Kasumi-1 (cell line): ENCODE results near the gene HHAT.
A peak's percentile ranks its signal among the peaks of the same experiment; 100 is the strongest.

Experiments used
- DNase-seq, 2 experiments: peaks; one replicate each; lab custom pipeline; 2025; lab: John Stamatoyannopoulos, UW

Gene HHAT

GRCh38 chr1:210328746-210329503 lies at the start of gene HHAT:
TSS of gene HHAT (plus strand) at chr1:210328902. CDS start at chr1:210348976, 20,074 bp downstream.
- DNase-seq = peak; percentile 69 to 71

- DNase-seq = no peak
These were observed 48.5 kb upstream of the HHAT start for GRCh38 chr1:210280221-210280620.

- DNase-seq = no peak
These were observed 40.6 kb upstream of the HHAT start for GRCh38 chr1:210288116-210288515.

- no peak for DNase-seq
These were observed 39.5 kb upstream of the HHAT start for GRCh38 chr1:210289248-210289647.

- no peak for DNase-seq
These were observed 37.5 kb upstream of the HHAT start for GRCh38 chr1:210291081-210291764.

- no peak for DNase-seq
These were observed 36.9 kb upstream of the HHAT start for GRCh38 chr1:210291786-210292230.

GRCh38 chr1:210292231-210292871 lies 36.4 kb upstream of the HHAT start:
- no peak for DNase-seq

GRCh38 chr1:210293171-210293607 lies 35.5 kb upstream of the HHAT start:
- DNase-seq = no peak

GRCh38 chr1:210294999-210295745 lies 33.5 kb upstream of the HHAT start:
- DNase-seq = no peak

GRCh38 chr1:210296682-210297081 lies 32.0 kb upstream of the HHAT start:
- DNase-seq = no peak

GRCh38 chr1:210298296-210298695 lies 30.4 kb upstream of the HHAT start:
- DNase-seq = no peak

GRCh38 chr1:210298936-210299335 lies 29.8 kb upstream of the HHAT start:
- no peak for DNase-seq

GRCh38 chr1:210299501-210299900 lies 29.2 kb upstream of the HHAT start:
- DNase-seq = no peak

- no peak for DNase-seq
These were observed 27.6 kb upstream of the HHAT start for GRCh38 chr1:210300923-210301614.

GRCh38 chr1:210301615-210302000 lies 27.1 kb upstream of the HHAT start:
- DNase-seq = no peak

GRCh38 chr1:210302501-210302900 lies 26.2 kb upstream of the HHAT start:
- no peak for DNase-seq

- DNase-seq = no peak
These were observed 25.3 kb upstream of the HHAT start for GRCh38 chr1:210303391-210303790.

GRCh38 chr1:210310562-210311153 lies 18.0 kb upstream of the HHAT start:
- DNase-seq = no peak

GRCh38 chr1:210311726-210312493 lies 16.8 kb upstream of the HHAT start:
- DNase-seq = no peak

- DNase-seq = no peak
These were observed 15.6 kb upstream of the HHAT start for GRCh38 chr1:210313046-210313595.
